Left ventricle myocardium inferior (tissue), 1 donor: Measurements from ENCODE around the gene RBFOX1. TPM values are rescaled to one million over a fixed set of nuclear protein-coding genes. Genes with fewer than 3 reads are reported as not detected.

Experiments
- DNase-seq: peaks from one replicate; pipeline ENCODE4 v3.0.0-alpha.2; 2020
- H3K27ac ChIP-seq: fragments of 200-600 bp; replicated peaks from 2 replicates; pipeline ENCODE4 v1.8.0; 2021
- H3K27me3 ChIP-seq: fragments of 200-600 bp; 2 replicates; pipeline ENCODE4 v1.8.0; 2021; ENCODE audit warnings: low read depth
- H3K36me3 ChIP-seq: fragments of 200-600 bp; 2 replicates; pipeline ENCODE4 v1.8.0; 2021
- H3K4me1 ChIP-seq: fragments of 200-600 bp; 2 replicates; pipeline ENCODE4 v1.8.0; 2021
- H3K4me3 ChIP-seq: fragments of 200-600 bp; 2 replicates; pipeline ENCODE4 v1.8.0; 2021; ENCODE audit warnings: mild to moderate bottlenecking, moderate library complexity
- H3K9me3 ChIP-seq: fragments of 200-600 bp; replicated peaks from 2 replicates; pipeline ENCODE4 v1.8.0; 2021
- intact Hi-C: fragments of 100-400 bp; cut with micrococcal nuclease; formaldehyde crosslinking; loops from one replicate; pipeline ENCODE4 v1.11.0; 2022
- total RNA-seq: library from RNA; stranded (reverse); fragmentation: NEBNext Ultra II Directional; extraction: Animal tissue kit (Norgen Biotek cat#: 25700); gene quantifications from one replicate; pipeline ENCODE4 v1.2.1, GENCODE V29; 2021
- TF ChIP-seq, protein P1 (sequence below): fragments of 200-600 bp; IDR thresholded peaks from 2 replicates; pipeline ENCODE4 v1.8.0; 2021; ENCODE audit warnings: antibody characterized with exemption, mild to moderate bottlenecking, borderline replicate concordance
- donor health status: DM: no; HTN: yes; CAD: no; lungs with severe emphysema.

The RBFOX1 gene
- total RNA-seq, 1 donor from 2014 or later, result 71.8 TPM

DNA sequence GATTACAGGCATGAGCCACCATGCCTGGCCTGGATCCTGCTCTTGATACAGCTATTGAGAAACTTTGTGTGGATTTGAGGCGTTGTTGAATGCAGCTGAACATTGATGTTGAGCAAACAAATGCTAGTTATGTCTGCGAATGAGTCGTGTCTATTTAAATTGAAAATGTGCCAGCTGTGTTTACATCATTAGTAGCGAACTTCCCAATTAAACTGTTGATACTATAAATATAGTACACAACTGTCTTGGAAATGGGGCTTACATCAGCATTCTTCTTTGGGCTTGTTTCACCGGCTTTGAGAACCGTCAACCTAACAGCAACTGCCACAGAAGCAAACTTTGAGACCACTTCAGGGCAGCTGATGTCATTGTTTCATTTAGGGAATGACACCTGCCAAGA is 251.9 kb downstream of the RBFOX1 start:
- no peak overlapping the region for H3K27ac ChIP-seq
- no peaks in the 10 kb centered on the region for H3K4me1 ChIP-seq
- no peaks in the 10 kb centered on the region for H3K9me3 ChIP-seq
- TF ChIP-seq, protein P1, sequence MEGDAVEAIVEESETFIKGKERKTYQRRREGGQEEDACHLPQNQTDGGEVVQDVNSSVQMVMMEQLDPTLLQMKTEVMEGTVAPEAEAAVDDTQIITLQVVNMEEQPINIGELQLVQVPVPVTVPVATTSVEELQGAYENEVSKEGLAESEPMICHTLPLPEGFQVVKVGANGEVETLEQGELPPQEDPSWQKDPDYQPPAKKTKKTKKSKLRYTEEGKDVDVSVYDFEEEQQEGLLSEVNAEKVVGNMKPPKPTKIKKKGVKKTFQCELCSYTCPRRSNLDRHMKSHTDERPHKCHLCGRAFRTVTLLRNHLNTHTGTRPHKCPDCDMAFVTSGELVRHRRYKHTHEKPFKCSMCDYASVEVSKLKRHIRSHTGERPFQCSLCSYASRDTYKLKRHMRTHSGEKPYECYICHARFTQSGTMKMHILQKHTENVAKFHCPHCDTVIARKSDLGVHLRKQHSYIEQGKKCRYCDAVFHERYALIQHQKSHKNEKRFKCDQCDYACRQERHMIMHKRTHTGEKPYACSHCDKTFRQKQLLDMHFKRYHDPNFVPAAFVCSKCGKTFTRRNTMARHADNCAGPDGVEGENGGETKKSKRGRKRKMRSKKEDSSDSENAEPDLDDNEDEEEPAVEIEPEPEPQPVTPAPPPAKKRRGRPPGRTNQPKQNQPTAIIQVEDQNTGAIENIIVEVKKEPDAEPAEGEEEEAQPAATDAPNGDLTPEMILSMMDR, result no peak
- no peak overlapping the region for H3K4me3 ChIP-seq
- DNase-seq, result no peak
- intact Hi-C loops, result no loop called here
- no peaks in the 10 kb centered on the region for H3K27me3 ChIP-seq
- no peaks in the 10 kb centered on the region for H3K36me3 ChIP-seq

DNA sequence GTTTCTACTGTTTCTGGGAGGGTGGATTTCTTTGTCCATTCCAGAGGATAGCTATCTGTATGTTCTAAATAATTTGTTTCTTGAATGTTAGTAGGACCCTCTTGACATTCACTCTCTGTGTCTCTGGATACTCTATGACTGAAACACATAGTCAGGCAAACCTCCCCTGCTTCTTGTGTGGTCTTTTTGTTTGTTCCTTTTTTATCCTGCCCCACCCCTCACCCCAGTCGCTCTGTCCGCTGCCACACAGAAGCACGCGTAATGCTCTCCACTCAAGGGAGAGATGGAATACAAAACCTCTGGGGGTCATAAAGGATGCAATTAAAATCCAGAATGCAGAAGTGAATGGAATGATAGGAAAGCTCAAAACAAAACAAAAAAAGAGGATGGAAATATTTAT is 253.1 kb downstream of the RBFOX1 start:
- DNase-seq, result no peak
- H3K4me1 ChIP-seq, result no peaks in the 10 kb centered on the region
- intact Hi-C loops, result no loop called here

DNA sequence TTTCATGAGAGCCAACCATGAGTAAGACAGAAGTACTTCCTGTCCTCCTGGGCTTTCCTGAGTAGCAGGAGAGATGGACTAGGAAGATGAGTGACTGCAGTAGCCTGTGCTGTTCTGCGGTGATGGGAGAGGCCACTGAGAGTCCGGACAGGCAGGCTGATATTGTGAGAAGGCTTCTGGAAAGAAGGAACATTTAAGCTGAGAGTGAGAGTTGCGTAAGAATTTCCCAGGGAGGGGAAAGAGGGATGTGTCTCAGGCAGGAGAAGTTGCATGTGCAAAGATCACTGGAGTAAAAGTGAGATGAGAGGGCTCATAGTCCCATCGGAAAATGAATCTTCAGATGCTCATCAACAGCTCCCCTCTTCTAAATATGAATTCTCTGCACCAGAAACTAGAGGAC is 258.3 kb downstream of the RBFOX1 start:
- intact Hi-C loops, result no loop called here
- no peak overlapping the region for H3K27ac ChIP-seq
- no peaks in the 10 kb centered on the region for H3K4me1 ChIP-seq
- H3K4me3 ChIP-seq, result no peak overlapping the region
- TF ChIP-seq, protein P1, result no peak
- H3K9me3 ChIP-seq, result no peaks in the 10 kb centered on the region
- DNase-seq, result no peak
- H3K27me3 ChIP-seq, result no peaks in the 10 kb centered on the region
- H3K36me3 ChIP-seq, result no peaks in the 10 kb centered on the region

More for the DNA sequence above, 253.1 kb downstream of the RBFOX1 start:
- no peak overlapping the region for H3K4me3 ChIP-seq
- no peaks in the 10 kb centered on the region for H3K9me3 ChIP-seq
- TF ChIP-seq, protein P1, result no peak
- H3K27ac ChIP-seq, result no peak overlapping the region
- no peaks in the 10 kb centered on the region for H3K36me3 ChIP-seq
- H3K27me3 ChIP-seq, result no peaks in the 10 kb centered on the region

DNA sequence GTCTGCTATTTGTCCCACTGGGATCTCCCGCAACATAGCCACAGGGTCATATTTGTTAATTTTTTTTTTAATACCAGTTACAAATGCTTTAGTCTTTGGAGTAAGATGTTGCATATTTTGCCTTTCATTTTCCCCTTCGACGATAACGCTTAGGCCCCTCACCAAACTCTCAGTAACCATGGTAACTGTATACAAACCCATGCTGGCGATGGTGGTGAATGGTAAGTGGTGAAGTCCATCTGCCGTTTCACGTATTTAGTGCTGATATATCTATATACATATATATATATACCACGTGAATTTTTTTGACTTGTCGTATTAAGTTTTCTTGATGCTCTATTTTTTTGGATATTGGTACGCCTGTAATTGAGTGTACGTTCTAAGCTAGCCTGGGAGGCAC is 263.7 kb downstream of the RBFOX1 start:
- intact Hi-C loops, result no loop called here
- peaks cover 27% of the 10 kb centered on the region for H3K4me1 ChIP-seq
- no peaks in the 10 kb centered on the region for H3K36me3 ChIP-seq
- H3K9me3 ChIP-seq, result no peaks in the 10 kb centered on the region
- no peak for DNase-seq
- H3K27ac ChIP-seq, result no peak overlapping the region
- no peak overlapping the region for H3K4me3 ChIP-seq
- TF ChIP-seq, protein P1, result no peak
- no peaks in the 10 kb centered on the region for H3K27me3 ChIP-seq

DNA sequence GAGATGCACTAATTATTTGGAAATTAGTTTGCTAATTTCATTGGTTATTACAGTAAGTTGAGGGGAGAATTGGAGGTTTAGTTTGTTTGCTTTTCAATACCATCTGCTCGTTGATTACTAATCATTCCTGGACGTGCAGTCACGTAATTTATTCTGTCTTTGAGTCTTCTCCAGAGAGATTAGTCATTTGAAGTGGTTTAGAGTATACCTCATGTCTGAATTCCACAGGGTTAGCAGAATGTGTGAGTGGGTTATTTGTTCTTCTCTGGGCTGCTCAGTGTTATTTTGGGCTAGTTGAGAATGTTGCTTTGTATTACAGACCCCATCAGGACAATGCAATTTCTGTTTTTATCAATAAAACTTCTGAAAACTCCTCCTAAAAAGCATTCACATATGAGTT is 265.0 kb downstream of the RBFOX1 start:
- Histone ChIP-seq H3K27me3 (no peaks in the 10 kb centered on the region), H3K9me3 (no peaks in the 10 kb centered on the region), H3K36me3 (no peaks in the 10 kb centered on the region), H3K27ac (no peak overlapping the region), H3K4me3 (no peak overlapping the region), H3K4me1 (peaks cover 37% of the 10 kb centered on the region)
- intact Hi-C loops, result no loop called here
- TF ChIP-seq, protein P1, result no peak
- no peak for DNase-seq

DNA sequence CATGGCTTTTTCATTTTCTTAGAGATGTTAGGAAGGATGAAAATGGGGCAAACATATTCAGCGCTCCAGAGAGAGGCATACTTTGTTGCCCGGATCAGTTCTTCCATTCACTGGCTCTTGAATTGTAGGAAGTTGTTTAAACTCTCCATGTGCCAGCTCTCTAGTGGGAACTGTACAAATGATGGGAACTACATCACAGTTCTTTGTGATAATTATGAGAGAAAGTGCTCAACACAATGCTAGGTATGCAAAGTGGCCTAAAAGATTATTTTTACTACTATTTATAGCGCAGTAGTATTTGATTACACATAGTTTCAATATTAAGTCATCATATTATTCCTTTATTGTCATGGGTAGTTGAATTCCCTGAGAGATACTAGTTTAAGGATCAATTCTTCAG is 268.5 kb downstream of the RBFOX1 start:
- no peak overlapping the region for H3K27ac ChIP-seq
- TF ChIP-seq, protein P1, result no peak

More for the DNA sequence above, 268.5 kb downstream of the RBFOX1 start:
- no peak for DNase-seq
- no peaks in the 10 kb centered on the region for H3K9me3 ChIP-seq
- H3K27me3 ChIP-seq, result no peaks in the 10 kb centered on the region
- intact Hi-C loops, result no loop called here
- no peak overlapping the region for H3K4me3 ChIP-seq
- no peaks in the 10 kb centered on the region for H3K36me3 ChIP-seq
- H3K4me1 ChIP-seq, result peaks cover 49% of the 10 kb centered on the region
